ENCODE results near the gene CCDC78. TPM values are rescaled to one million over a fixed set of nuclear protein-coding genes. Genes with fewer than 3 reads are reported as not detected.

The CCDC78 gene
- total RNA-seq, 1 donor: 2.2 TPM

DNA sequence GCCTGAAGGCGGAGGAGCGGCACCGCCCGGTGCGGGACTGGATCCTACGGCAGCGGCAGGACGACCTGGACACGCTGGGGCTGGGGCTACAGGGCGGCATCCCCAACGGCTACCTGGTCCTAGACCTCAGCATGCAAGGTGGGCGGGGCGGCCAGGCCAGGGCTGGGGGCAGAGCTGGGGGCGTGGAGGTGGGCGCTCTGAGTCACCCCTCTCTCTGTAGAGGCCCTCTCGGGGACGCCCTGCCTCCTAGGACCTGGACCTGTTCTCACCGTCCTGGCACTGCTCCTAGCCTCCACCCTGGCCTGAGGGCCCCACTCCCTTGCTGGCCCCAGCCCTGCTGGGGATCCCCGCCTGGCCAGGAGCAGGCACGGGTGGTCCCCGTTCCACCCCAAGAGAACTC is 42.2 kb upstream of the CCDC78 start:
- H4K20me1 ChIP-seq (ENCODE audit: insufficient read depth, low read length): no peaks in the 10 kb centered on the region
- H3K79me2 ChIP-seq (ENCODE audit: insufficient read depth, low read length): no peaks in the 10 kb centered on the region
- H3K9me3 ChIP-seq (ENCODE audit: low read depth, low read length): no peaks in the 10 kb centered on the region
- H3K27me3 ChIP-seq (ENCODE audit: insufficient read depth, low read length): no peaks in the 10 kb centered on the region
- DNase-seq (ENCODE audit: insufficient read length, low spot score, missing footprints): no peak
- H3K4me2 ChIP-seq (ENCODE audit: insufficient read depth, low read length): no peak overlapping the region
- H3K36me3 ChIP-seq (ENCODE audit: insufficient read depth, low read length): no peaks in the 10 kb centered on the region
- no peak overlapping the region for H3K4me3 ChIP-seq (ENCODE audit: insufficient read depth, low read length)
- no peaks in the 10 kb centered on the region for H3K4me1 ChIP-seq (ENCODE audit: insufficient read depth, low read length)
- no peak overlapping the region for H2AFZ ChIP-seq (ENCODE audit: low read length)
- H3K27ac ChIP-seq (ENCODE audit: low read depth, low read length): no peak overlapping the region
- TF ChIP-seq CTCF (IDR thresholded peaks at IDR 0.05; ENCODE audit: extremely low read depth, low read depth, low read length): no peak

DNA sequence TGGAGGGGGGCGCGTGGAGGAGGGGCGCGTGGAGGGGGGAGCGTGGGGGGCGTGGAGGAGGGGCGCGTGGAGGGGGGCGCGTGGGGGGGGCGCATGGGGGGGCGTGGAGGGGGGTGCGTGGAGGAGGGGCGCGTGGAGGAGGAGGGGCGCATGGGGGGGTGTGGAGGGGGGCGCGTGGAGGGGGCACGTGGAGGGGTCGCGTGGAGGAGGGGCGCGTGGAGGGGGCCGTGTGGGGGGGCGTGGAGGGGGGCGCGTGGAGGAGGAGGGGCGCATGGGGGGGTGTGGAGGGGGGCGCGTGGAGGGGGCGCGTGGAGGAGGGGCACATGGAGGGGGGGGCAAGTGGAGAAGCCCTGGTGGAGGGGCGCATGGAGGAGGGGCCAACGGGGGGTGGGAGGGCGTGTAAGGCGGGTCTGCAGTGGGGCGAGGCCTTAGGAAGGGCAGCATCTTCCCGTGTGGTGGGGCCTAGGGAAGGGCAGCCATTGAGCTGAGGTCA is 41.5 kb upstream of the CCDC78 start:
- Histone ChIP-seq H3K27me3 (ENCODE audit: insufficient read depth, low read length) (no peaks in the 10 kb centered on the region), H3K79me2 (ENCODE audit: insufficient read depth, low read length) (no peaks in the 10 kb centered on the region), H2AFZ (ENCODE audit: low read length) (no peak overlapping the region), H3K4me2 (ENCODE audit: insufficient read depth, low read length) (no peak overlapping the region), H3K9me3 (ENCODE audit: low read depth, low read length) (no peaks in the 10 kb centered on the region), H3K4me1 (ENCODE audit: insufficient read depth, low read length) (no peaks in the 10 kb centered on the region), H4K20me1 (ENCODE audit: insufficient read depth, low read length) (no peaks in the 10 kb centered on the region), H3K27ac (ENCODE audit: low read depth, low read length) (no peak overlapping the region), H3K4me3 (ENCODE audit: insufficient read depth, low read length) (no peak overlapping the region), H3K36me3 (ENCODE audit: insufficient read depth, low read length) (no peaks in the 10 kb centered on the region)
- no peak for DNase-seq (ENCODE audit: insufficient read length, low spot score, missing footprints)
- no peak for TF ChIP-seq CTCF (IDR thresholded peaks at IDR 0.05; ENCODE audit: extremely low read depth, low read depth, low read length)

GRCh38 chr16:766820-767640 is 40.8 kb upstream of the CCDC78 start:
- Histone ChIP-seq H3K27ac (ENCODE audit: low read depth, low read length) (no peak overlapping the region), H3K27me3 (ENCODE audit: insufficient read depth, low read length) (no peaks in the 10 kb centered on the region), H3K4me3 (ENCODE audit: insufficient read depth, low read length) (no peak overlapping the region), H4K20me1 (ENCODE audit: insufficient read depth, low read length) (no peaks in the 10 kb centered on the region), H3K79me2 (ENCODE audit: insufficient read depth, low read length) (no peaks in the 10 kb centered on the region), H3K36me3 (ENCODE audit: insufficient read depth, low read length) (no peaks in the 10 kb centered on the region), H3K4me1 (ENCODE audit: insufficient read depth, low read length) (no peaks in the 10 kb centered on the region), H3K4me2 (ENCODE audit: insufficient read depth, low read length) (no peak overlapping the region), H3K9me3 (ENCODE audit: low read depth, low read length) (no peaks in the 10 kb centered on the region), H2AFZ (ENCODE audit: low read length) (no peak overlapping the region)
- no peak for DNase-seq (ENCODE audit: insufficient read length, low spot score, missing footprints)
- TF ChIP-seq CTCF (IDR thresholded peaks at IDR 0.05; ENCODE audit: extremely low read depth, low read depth, low read length): no peak

GRCh38 chr16:766008-766819 is 40.0 kb upstream of the CCDC78 start:
- no peak overlapping the region for H3K4me2 ChIP-seq (ENCODE audit: insufficient read depth, low read length)
- no peak for TF ChIP-seq CTCF (IDR thresholded peaks at IDR 0.05; ENCODE audit: extremely low read depth, low read depth, low read length)
- no peaks in the 10 kb centered on the region for H4K20me1 ChIP-seq (ENCODE audit: insufficient read depth, low read length)
- no peak for DNase-seq (ENCODE audit: insufficient read length, low spot score, missing footprints)
- no peaks in the 10 kb centered on the region for H3K79me2 ChIP-seq (ENCODE audit: insufficient read depth, low read length)
- no peaks in the 10 kb centered on the region for H3K36me3 ChIP-seq (ENCODE audit: insufficient read depth, low read length)
- H3K27ac ChIP-seq (ENCODE audit: low read depth, low read length): no peak overlapping the region
- no peaks in the 10 kb centered on the region for H3K27me3 ChIP-seq (ENCODE audit: insufficient read depth, low read length)
- H3K4me3 ChIP-seq (ENCODE audit: insufficient read depth, low read length): no peak overlapping the region
- no peaks in the 10 kb centered on the region for H3K4me1 ChIP-seq (ENCODE audit: insufficient read depth, low read length)
- no peaks in the 10 kb centered on the region for H3K9me3 ChIP-seq (ENCODE audit: low read depth, low read length)
- no peak overlapping the region for H2AFZ ChIP-seq (ENCODE audit: low read length)
